Activated B cell treated with CpG ODN at 0.5 μM for 24 hours (primary cell): Measurements from ENCODE around the gene SDHB. TPM values are rescaled to one million over a fixed set of nuclear protein-coding genes. Genes with fewer than 3 reads are reported as not detected.
A peak's percentile ranks its signal among the peaks of the same experiment; 100 is the strongest.

Experiments used
- ATAC-seq: fragments of 200-7000 bp; cut with Tn5 transposase; one replicate; pipeline ENCODE4 v1.10.0; 2021; ENCODE audit warnings: low read depth, mild to moderate bottlenecking, moderate library complexity
- CTCF ChIA-PET: fragments of 350-600 bp; sonication (Branson Sonifier 250); formaldehyde crosslinking; loops from one replicate; lab custom pipeline; 2021; ENCODE audit warnings: antibody characterized with exemption; lab: Charles Lee
- POLR2A ChIA-PET: fragments of 350-600 bp; sonication (Branson Sonifier 250); formaldehyde crosslinking; loops from one replicate; lab custom pipeline; 2021; ENCODE audit warnings: antibody characterized with exemption; lab: Charles Lee
- DNase-seq: peaks from one replicate; pipeline ENCODE4 v3.0.0; 2022
- H3K27ac Mint-ChIP-seq: one replicate; pipeline ENCODE4 v1.8.0; 2020; ENCODE audit warnings: mixed read lengths
- H3K27me3 Mint-ChIP-seq: one replicate; pipeline ENCODE4 v1.8.0; 2021; ENCODE audit warnings: mixed read lengths
- H3K36me3 Mint-ChIP-seq: one replicate; pipeline ENCODE4 v1.8.0; 2021; ENCODE audit warnings: low read depth, mixed read lengths
- H3K4me1 Mint-ChIP-seq: one replicate; pipeline ENCODE4 v1.8.0; 2021; ENCODE audit warnings: mixed read lengths
- H3K4me3 Mint-ChIP-seq: one replicate; pipeline ENCODE4 v1.8.0; 2020; ENCODE audit warnings: mild to moderate bottlenecking, mixed read lengths
- H3K9me3 Mint-ChIP-seq: one replicate; pipeline ENCODE4 v1.8.0; 2020; ENCODE audit warnings: mixed read lengths
- CTCF ChIP-seq: fragments of 200-600 bp; IDR thresholded peaks from one replicate; pipeline ENCODE4 v1.8.0; 2022; ENCODE audit warnings: antibody characterized with exemption, mild to moderate bottlenecking
- intact Hi-C: fragments of 100-400 bp; cut with micrococcal nuclease; formaldehyde crosslinking; loops from one replicate; pipeline ENCODE4 v1.15.1; 2024
- total RNA-seq: library from RNA; stranded (reverse); gene quantifications from 2 replicates; pipeline ENCODE4 v1.2.3, GENCODE V29; 2022

SDHB gene
- total RNA-seq, 1 donor from 2014 or later = 70.7 TPM

DNA sequence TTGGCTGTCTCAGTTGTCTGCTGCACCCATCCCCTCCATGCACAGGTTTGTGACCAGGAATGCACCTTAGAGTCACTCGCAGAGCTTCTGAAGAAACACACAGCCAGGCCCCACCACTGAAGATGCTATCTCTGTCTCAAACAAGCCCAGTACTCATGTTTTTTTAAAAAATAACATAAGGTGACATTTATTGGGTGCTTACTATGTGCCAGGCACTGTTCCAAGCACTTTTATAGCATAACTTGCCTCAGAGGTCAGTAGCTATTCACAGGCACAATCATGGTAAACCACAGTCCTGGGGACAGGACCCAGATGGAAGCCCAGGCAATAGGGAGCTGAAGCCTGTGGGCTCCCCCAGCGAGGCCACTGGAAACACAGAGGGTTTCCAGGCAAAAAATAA lies 33.3 kb downstream of the SDHB start:
- no peak for ATAC-seq
- no peak for DNase-seq
- H3K9me3 Mint-ChIP-seq = no peaks in the 10 kb centered on the region
- TF ChIP-seq CTCF = no peak
- H3K4me3 Mint-ChIP-seq = no peak overlapping the region
- ChIA-PET CTCF (no interaction called here), POLR2A (no interaction called here)
- H3K27me3 Mint-ChIP-seq = no peaks in the 10 kb centered on the region
- peaks cover 75% of the 10 kb centered on the region for H3K36me3 Mint-ChIP-seq
- no peak overlapping the region for H3K27ac Mint-ChIP-seq
- peaks cover 15% of the 10 kb centered on the region for H3K4me1 Mint-ChIP-seq
- intact Hi-C loops = no loop called here

GRCh38 chr1:17018849-17019248 lies 35.0 kb downstream of the SDHB start:
- no peak overlapping the region for H3K4me3 Mint-ChIP-seq

DNA sequence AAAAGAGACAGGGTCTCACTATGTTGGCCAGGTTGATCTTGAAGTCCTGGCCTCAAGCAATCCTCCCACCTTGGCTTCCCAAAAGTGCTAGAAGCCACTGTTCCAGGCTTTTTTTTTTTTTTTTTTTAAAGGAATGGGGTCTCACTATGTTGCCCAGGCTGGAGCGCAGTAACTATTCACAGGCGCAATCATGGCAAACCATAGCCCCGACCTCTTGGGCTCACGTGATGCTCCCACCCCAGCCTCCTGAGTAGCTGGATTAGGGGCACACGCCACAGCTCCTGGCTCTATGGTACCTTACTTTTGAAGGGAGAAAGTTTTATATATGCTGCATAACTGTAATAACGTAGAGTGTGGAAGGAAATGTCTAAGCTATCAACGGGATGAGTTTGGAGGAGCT lies 36.4 kb downstream of the SDHB start:
- Mint-ChIP-seq H3K36me3 (peaks cover 48% of the 10 kb centered on the region), H3K27ac (no peak overlapping the region), H3K4me1 (peaks cover 13% of the 10 kb centered on the region), H3K27me3 (no peaks in the 10 kb centered on the region), H3K9me3 (no peaks in the 10 kb centered on the region), H3K4me3 (no peak overlapping the region)
- ChIA-PET POLR2A (no interaction called here), CTCF (no interaction called here)
- ATAC-seq (no peak), DNase-seq (no peak)
- TF ChIP-seq CTCF = no peak
- intact Hi-C loops = no loop called here

More at GRCh38 chr1:17018849-17019248, 35.0 kb downstream of the SDHB start:
- TF ChIP-seq CTCF = no peak
- no peaks in the 10 kb centered on the region for H3K27me3 Mint-ChIP-seq
- peaks cover 63% of the 10 kb centered on the region for H3K36me3 Mint-ChIP-seq
- ATAC-seq = peak; percentile 42
- intact Hi-C loops = no loop called here
- H3K9me3 Mint-ChIP-seq = no peaks in the 10 kb centered on the region
- peak overlapping the region; percentile 79 for H3K27ac Mint-ChIP-seq
- CTCF ChIA-PET = interaction anchor here (1.0 kb wide), 1 partner anchor 398 kb away, joined by 3 read pairs; no protein-coding TSS in a partner anchor
- DNase-seq = no peak
- POLR2A ChIA-PET = interaction anchor here (0.7 kb wide), 1 partner anchor 91 kb away, joined by 3 read pairs; no protein-coding TSS in a partner anchor
- peaks cover 15% of the 10 kb centered on the region for H3K4me1 Mint-ChIP-seq

GRCh38 chr1:17016317-17016661 lies 37.5 kb downstream of the SDHB start:
- Mint-ChIP-seq H3K27ac (no peak overlapping the region), H3K36me3 (peaks cover 38% of the 10 kb centered on the region), H3K4me1 (peaks cover 17% of the 10 kb centered on the region), H3K4me3 (no peak overlapping the region), H3K9me3 (no peaks in the 10 kb centered on the region), H3K27me3 (no peaks in the 10 kb centered on the region)
- ATAC-seq (no peak), DNase-seq (no peak)
- intact Hi-C loops = no loop called here
- ChIA-PET POLR2A (interaction anchor here (0.6 kb wide), 1 partner anchor 663 kb away, joined by 6 read pairs; no protein-coding TSS in a partner anchor), CTCF (no interaction called here)
- TF ChIP-seq CTCF = no peak

GRCh38 chr1:17014671-17015567 lies 38.9 kb downstream of the SDHB start:
- no peak for DNase-seq
- H3K9me3 Mint-ChIP-seq = no peaks in the 10 kb centered on the region
- intact Hi-C loops = no loop called here
- ATAC-seq = no peak
- H3K27ac Mint-ChIP-seq = no peak overlapping the region
- ChIA-PET CTCF (no interaction called here), POLR2A (no interaction called here)
- H3K4me1 Mint-ChIP-seq = peaks cover 30% of the 10 kb centered on the region
- no peak for TF ChIP-seq CTCF
- no peaks in the 10 kb centered on the region for H3K27me3 Mint-ChIP-seq
- peaks cover 24% of the 10 kb centered on the region for H3K36me3 Mint-ChIP-seq
- no peak overlapping the region for H3K4me3 Mint-ChIP-seq
